CD4-positive, alpha-beta T cell (primary cell): ENCODE measurements around the gene TFRC. TPM values are rescaled to one million over a fixed set of nuclear protein-coding genes. Genes with fewer than 3 reads are reported as not detected.
"Not testable (repeated sequence)": the region's sequence is repeated elsewhere in the genome, so short reads cannot be mapped to it uniquely, and the experiment has no call there.

ENCODE experiments used
- ATAC-seq: fragments of 200-7000 bp; cut with Tn5 transposase; one replicate; pipeline ENCODE4 v1.10.0; 2022; ENCODE audit warnings: mild to moderate bottlenecking; ENCODE audit not compliant: poor library complexity
- CTCF ChIA-PET: fragments of 350-600 bp; sonication (Branson Sonifier 250); formaldehyde crosslinking; loops from one replicate; lab custom pipeline; 2021; ENCODE audit warnings: antibody characterized with exemption, inconsistent platforms; lab: Charles Lee
- POLR2A ChIA-PET: fragments of 350-600 bp; sonication (Branson Sonifier 250); formaldehyde crosslinking; loops from one replicate; lab custom pipeline; 2021; ENCODE audit warnings: antibody characterized with exemption, inconsistent platforms; lab: Charles Lee
- DNase-seq, 14 experiments: peaks; one replicate each; pipeline ENCODE4 v3.0.0-alpha.2; 2013 to 2020; ENCODE audit warnings: mixed read lengths in 2 of 14
- H3K27ac ChIP-seq, 2 donors: one replicate each; pipeline versions ENCODE4 v1.5.1 to v1.7.0; 2013; ENCODE audit warnings: low read length in 2 of 2, low read depth in 1 of 2, mild to moderate bottlenecking in 1 of 2
- H3K27me3 ChIP-seq, 2 experiments: 1 replicate in 1 of 2; 2 replicates in 1 of 2; pipeline versions ENCODE4 v1.6.1 to v1.7.0; 2013; ENCODE audit warnings: low read length in 2 of 2, control low read depth in 1 of 2, mild to moderate bottlenecking in 1 of 2, moderate library complexity in 1 of 2; ENCODE audit not compliant: insufficient read depth in 2 of 2, control insufficient read depth in 1 of 2
- H3K36me3 ChIP-seq: one replicate; pipeline ENCODE4 v1.6.1; 2013; ENCODE audit warnings: low read length, control low read depth; ENCODE audit not compliant: insufficient read depth
- H3K4me1 ChIP-seq: one replicate; pipeline ENCODE4 v1.6.1; 2013; ENCODE audit warnings: low read length, control low read depth; ENCODE audit not compliant: insufficient read depth
- H3K4me3 ChIP-seq: one replicate; pipeline ENCODE4 v1.5.1; 2013; ENCODE audit warnings: mild to moderate bottlenecking, low read length, moderate library complexity
- H3K9me3 ChIP-seq, 2 experiments: 1 replicate in 1 of 2; 2 replicates in 1 of 2; pipeline versions ENCODE4 v1.6.1 to v1.7.0; 2013; ENCODE audit warnings: low read length in 2 of 2, mild to moderate bottlenecking in 2 of 2, control low read depth in 1 of 2, moderate library complexity in 1 of 2; ENCODE audit not compliant: control insufficient read depth in 1 of 2, insufficient read depth in 1 of 2
- H3K27ac Mint-ChIP-seq: one replicate; pipeline ENCODE4 v1.8.0; 2020; ENCODE audit warnings: mixed read lengths
- H3K27me3 Mint-ChIP-seq: one replicate; pipeline ENCODE4 v1.8.0; 2021; ENCODE audit warnings: mixed read lengths
- H3K36me3 Mint-ChIP-seq: one replicate; pipeline ENCODE4 v1.8.0; 2021; ENCODE audit warnings: low read depth, mixed read lengths
- H3K4me1 Mint-ChIP-seq: one replicate; pipeline ENCODE4 v1.8.0; 2021; ENCODE audit warnings: low read depth, mixed read lengths
- H3K4me3 Mint-ChIP-seq: one replicate; pipeline ENCODE4 v1.8.0; 2020; ENCODE audit warnings: mild to moderate bottlenecking, mixed read lengths
- H3K9me3 Mint-ChIP-seq: one replicate; pipeline ENCODE4 v1.8.0; 2020; ENCODE audit warnings: mixed read lengths
- CTCF ChIP-seq: fragments of 200-600 bp; IDR thresholded peaks from one replicate; pipeline ENCODE4 v1.8.0; 2022; ENCODE audit warnings: antibody characterized with exemption, mild to moderate bottlenecking
- intact Hi-C, 2 experiments: fragments of 100-400 bp; cut with DNase I in 1 of 2; cut with micrococcal nuclease in 1 of 2; formaldehyde crosslinking; loops; one replicate each; pipeline versions ENCODE4 v1.15.1 to v1.9.0; 2023 to 2025; cut with DNase I, micrococcal nuclease
- total RNA-seq, 174 experiments: library from RNA in 2 of 174; stranded (reverse) in 2 of 174; gene quantifications; one replicate each; pipeline ENCODE4 v1.2.3 and lab custom pipeline; 2021 to 2026

TFRC gene
- total RNA-seq, 2 experiments from 2014 or later: 154 to 159 TPM

- Mint-ChIP-seq H3K4me3 (no peak overlapping the region), H3K27me3 (peaks cover 29% of the 10 kb centered on the region), H3K27ac (no peak overlapping the region), H3K36me3 (no peaks in the 10 kb centered on the region), H3K4me1 (no peaks in the 10 kb centered on the region), H3K9me3 (no peaks in the 10 kb centered on the region)
- Histone ChIP-seq H3K4me1 (no peaks in the 10 kb centered on the region), H3K27me3 (peaks cover 0 to 3% of the 10 kb centered on the region in 2 experiments), H3K36me3 (no peaks in the 10 kb centered on the region), H3K27ac (no peak overlapping the region), H3K9me3 (no peaks in the 10 kb centered on the region), H3K4me3 (no peak overlapping the region)
- ATAC-seq (no peak), DNase-seq (no peak)
- intact Hi-C loops: no loop called here
- CTCF ChIA-PET: no interaction called here
- TF ChIP-seq CTCF: no peak
- POLR2A ChIA-PET: no interaction called here
Observed at GRCh38 chr3:196003611-196004010, 78.3 kb downstream of the TFRC start.

GRCh38 chr3:196002721-196003120 is 79.2 kb downstream of the TFRC start:
- intact Hi-C loops: not testable (repeated sequence)

GRCh38 chr3:196001240-196001639 is 80.7 kb downstream of the TFRC start:
- H3K4me3 ChIP-seq, intact Hi-C loops, H3K36me3 ChIP-seq, ATAC-seq, DNase-seq, H3K27ac ChIP-seq, H3K27ac Mint-ChIP-seq, POLR2A ChIA-PET, H3K9me3 ChIP-seq, H3K27me3 ChIP-seq, H3K36me3 Mint-ChIP-seq, H3K4me3 Mint-ChIP-seq, H3K9me3 Mint-ChIP-seq, H3K4me1 ChIP-seq, CTCF ChIA-PET, H3K4me1 Mint-ChIP-seq: not testable (repeated sequence)
- H3K27me3 Mint-ChIP-seq: peaks cover 24% of the 10 kb centered on the region

More at GRCh38 chr3:196002721-196003120, 79.2 kb downstream of the TFRC start:
- H3K36me3 ChIP-seq, H3K27ac ChIP-seq, H3K9me3 ChIP-seq, ATAC-seq, H3K27ac Mint-ChIP-seq, CTCF ChIA-PET, H3K4me3 ChIP-seq, H3K27me3 ChIP-seq, POLR2A ChIA-PET, H3K4me3 Mint-ChIP-seq, H3K36me3 Mint-ChIP-seq, H3K4me1 ChIP-seq, H3K9me3 Mint-ChIP-seq, H3K4me1 Mint-ChIP-seq, DNase-seq: not testable (repeated sequence)
- peaks cover 20% of the 10 kb centered on the region for H3K27me3 Mint-ChIP-seq

GRCh38 chr3:196000360-196000950 is 81.4 kb downstream of the TFRC start:
- H3K36me3 ChIP-seq, H3K27me3 ChIP-seq, H3K4me1 Mint-ChIP-seq, H3K9me3 Mint-ChIP-seq, ATAC-seq, H3K27ac ChIP-seq, H3K27ac Mint-ChIP-seq, H3K4me3 Mint-ChIP-seq, H3K9me3 ChIP-seq, H3K4me3 ChIP-seq, H3K4me1 ChIP-seq, H3K36me3 Mint-ChIP-seq, CTCF ChIA-PET, DNase-seq, intact Hi-C loops, POLR2A ChIA-PET: not testable (repeated sequence)
- peaks cover 24% of the 10 kb centered on the region for H3K27me3 Mint-ChIP-seq
